MG63 (cell line): ENCODE results near the gene CLSTN2. TPM values are rescaled to one million over a fixed set of nuclear protein-coding genes. Genes with fewer than 3 reads are reported as not detected.

Source experiments
- DNase-seq: peaks from one replicate; pipeline ENCODE4 v3.0.0-alpha.2; 2020
- H3K27me3 ChIP-seq: fragments of 250-450 bp; sonication (Bioruptor Pico); 2 replicates; pipeline ENCODE4 v1.5.1; 2020; ENCODE audit warnings: mild to moderate bottlenecking, moderate library complexity
- H3K36me3 ChIP-seq: fragments of 250-450 bp; sonication (Bioruptor Pico); 2 replicates; pipeline ENCODE4 v1.5.1; 2020; ENCODE audit warnings: mild to moderate bottlenecking, moderate library complexity
- H3K4me3 ChIP-seq: fragments of 250-450 bp; sonication (Bioruptor Pico); 2 replicates; pipeline ENCODE4 v1.5.1; 2020; ENCODE audit warnings: mild to moderate bottlenecking, moderate library complexity
- H3K9me3 ChIP-seq: fragments of 250-450 bp; sonication (Bioruptor Pico); 2 replicates; pipeline ENCODE4 v1.5.1; 2020; ENCODE audit warnings: mild to moderate bottlenecking, moderate library complexity
- total RNA-seq: library from RNA; depleted of rRNA; stranded (reverse); fragments of >200 nt; shearing (Covaris generic); gene quantifications from 2 replicates; pipeline ENCODE4 v1.2.3, GENCODE V29; 2014; ENCODE audit warnings: low replicate concordance

CLSTN2 gene
- total RNA-seq, 1 experiment from 2014 or later, result 1.7 TPM

GRCh38 chr3:140225996-140226395 is 291.0 kb downstream of the CLSTN2 start:
- peaks cover 5% of the 10 kb centered on the region for H3K9me3 ChIP-seq
- no peak overlapping the region for H3K4me3 ChIP-seq
- H3K36me3 ChIP-seq, result no peaks in the 10 kb centered on the region
- H3K27me3 ChIP-seq, result no peaks in the 10 kb centered on the region
- no peak for DNase-seq

- H3K36me3 ChIP-seq, result no peaks in the 10 kb centered on the region
- no peak for DNase-seq
- H3K4me3 ChIP-seq, result no peak overlapping the region
Observed at GRCh38 chr3:140233702-140234101, 298.7 kb downstream of the CLSTN2 start.

DNA sequence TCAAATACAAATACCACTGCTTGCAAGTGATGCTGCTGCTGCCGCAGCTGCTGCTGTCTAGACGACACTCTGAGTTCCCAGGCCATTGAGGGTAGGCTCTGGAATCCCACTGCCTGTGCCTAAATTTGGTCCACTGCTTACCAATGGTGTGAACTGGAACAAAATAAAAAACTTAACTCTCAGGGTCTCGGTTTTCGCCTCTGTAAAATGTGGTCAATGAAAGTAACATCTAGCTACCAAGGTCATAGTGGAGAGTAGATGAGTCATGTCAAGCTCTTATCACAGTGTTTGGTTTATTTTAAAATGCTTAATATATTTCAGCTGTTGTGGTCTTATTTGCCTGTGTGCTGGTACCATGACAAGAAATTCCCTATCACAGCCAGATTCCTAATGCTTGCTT is 299.3 kb downstream of the CLSTN2 start:
- H3K36me3 ChIP-seq, result no peaks in the 10 kb centered on the region
- H3K27me3 ChIP-seq, result no peaks in the 10 kb centered on the region
- no peak for DNase-seq

More at GRCh38 chr3:140233702-140234101, 298.7 kb downstream of the CLSTN2 start:
- Histone ChIP-seq H3K9me3 (peaks cover 7% of the 10 kb centered on the region), H3K27me3 (no peaks in the 10 kb centered on the region)

GRCh38 chr3:140236836-140237501 is 302.0 kb downstream of the CLSTN2 start:
- no peak for DNase-seq
- H3K27me3 ChIP-seq, result no peaks in the 10 kb centered on the region
- H3K36me3 ChIP-seq, result no peaks in the 10 kb centered on the region
- no peak overlapping the region for H3K4me3 ChIP-seq
- peaks cover 7% of the 10 kb centered on the region for H3K9me3 ChIP-seq

More for the DNA sequence above, 299.3 kb downstream of the CLSTN2 start:
- Histone ChIP-seq H3K4me3 (no peak overlapping the region), H3K9me3 (peaks cover 7% of the 10 kb centered on the region)

GRCh38 chr3:140238646-140239314 is 303.8 kb downstream of the CLSTN2 start:
- Histone ChIP-seq H3K9me3 (peaks cover 7% of the 10 kb centered on the region), H3K36me3 (no peaks in the 10 kb centered on the region), H3K4me3 (no peak overlapping the region), H3K27me3 (no peaks in the 10 kb centered on the region)
- no peak for DNase-seq

DNA sequence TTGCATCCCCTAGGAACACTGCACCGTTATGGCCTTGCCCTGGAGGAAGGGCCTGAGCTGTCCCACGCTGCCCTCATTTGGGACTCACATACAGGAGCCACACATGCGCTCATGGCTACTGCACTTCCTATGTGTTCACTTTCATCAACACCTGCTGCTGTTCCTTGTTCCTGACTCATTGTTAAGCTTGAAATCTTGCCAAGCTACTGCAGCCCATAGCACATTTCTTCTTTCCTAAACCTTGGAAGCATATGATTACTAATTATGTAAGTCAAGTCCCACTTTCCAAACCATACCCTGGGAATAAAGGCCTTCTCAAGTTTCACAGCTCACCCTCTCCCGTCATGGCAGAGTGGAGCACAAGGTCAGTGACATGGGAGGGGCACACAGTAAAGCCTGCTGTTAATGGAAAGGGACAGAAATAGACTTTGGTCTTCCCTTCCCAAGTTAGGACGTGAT is 307.9 kb downstream of the CLSTN2 start:
- DNase-seq, result peak; percentile 30
- Histone ChIP-seq H3K27me3 (no peaks in the 10 kb centered on the region), H3K4me3 (no peak overlapping the region), H3K9me3 (no peaks in the 10 kb centered on the region), H3K36me3 (no peaks in the 10 kb centered on the region)

GRCh38 chr3:140243575-140243974 is 308.6 kb downstream of the CLSTN2 start:
- no peak for DNase-seq
- H3K9me3 ChIP-seq, result no peaks in the 10 kb centered on the region
- no peak overlapping the region for H3K4me3 ChIP-seq
- H3K27me3 ChIP-seq, result no peaks in the 10 kb centered on the region
- H3K36me3 ChIP-seq, result no peaks in the 10 kb centered on the region

GRCh38 chr3:140244893-140245292 is 309.9 kb downstream of the CLSTN2 start:
- no peaks in the 10 kb centered on the region for H3K36me3 ChIP-seq
- no peaks in the 10 kb centered on the region for H3K9me3 ChIP-seq
- H3K4me3 ChIP-seq, result no peak overlapping the region
- peak; percentile 61 for DNase-seq
- H3K27me3 ChIP-seq, result no peaks in the 10 kb centered on the region

DNA sequence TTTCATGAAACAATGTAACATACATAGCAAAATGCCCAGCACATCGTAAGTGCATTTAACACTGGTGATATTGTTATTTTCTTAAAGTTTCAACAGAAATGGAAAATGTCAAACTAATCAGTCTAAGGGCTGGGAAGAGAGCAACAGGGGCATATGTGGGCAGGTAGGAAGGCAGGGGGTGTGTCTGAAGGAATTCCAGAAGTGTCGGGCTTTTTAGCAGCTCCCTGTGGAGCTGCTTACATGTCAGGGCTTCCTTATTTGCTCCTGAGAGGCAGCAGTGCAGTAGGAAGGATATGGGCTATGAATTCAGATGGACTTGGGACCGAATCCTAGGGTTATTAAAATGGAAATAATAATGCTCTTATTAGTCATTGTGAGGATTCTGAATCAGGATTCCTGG is 311.6 kb downstream of the CLSTN2 start:
- DNase-seq, result no peak
- Histone ChIP-seq H3K27me3 (no peaks in the 10 kb centered on the region), H3K4me3 (no peak overlapping the region), H3K9me3 (no peaks in the 10 kb centered on the region), H3K36me3 (no peaks in the 10 kb centered on the region)

DNA sequence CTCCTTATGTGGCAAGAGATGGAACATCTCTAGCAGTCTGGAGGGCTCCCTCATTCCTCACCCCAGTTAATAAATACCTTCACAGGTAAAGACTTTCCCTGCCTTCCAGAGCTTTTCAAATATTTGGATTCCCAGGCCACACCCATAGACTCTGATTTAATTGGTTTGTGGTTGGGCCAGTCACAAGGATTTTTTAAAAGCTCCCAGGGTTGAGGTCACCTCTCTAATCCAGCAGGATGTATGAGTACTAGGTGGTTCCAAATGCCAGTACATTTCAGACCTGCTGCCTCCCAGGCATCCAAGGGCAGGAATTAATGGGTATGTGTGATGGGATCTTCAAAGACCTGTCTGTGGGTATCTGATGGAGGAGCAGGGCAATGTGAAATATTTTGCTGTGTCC is 312.8 kb downstream of the CLSTN2 start:
- no peaks in the 10 kb centered on the region for H3K27me3 ChIP-seq
- peak; percentile 11 for DNase-seq
- no peaks in the 10 kb centered on the region for H3K9me3 ChIP-seq
- H3K4me3 ChIP-seq, result no peak overlapping the region
- H3K36me3 ChIP-seq, result no peaks in the 10 kb centered on the region

GRCh38 chr3:140249188-140249587 is 314.2 kb downstream of the CLSTN2 start:
- DNase-seq, result peak; percentile 36

GRCh38 chr3:140250010-140250855 is 315.2 kb downstream of the CLSTN2 start:
- H3K4me3 ChIP-seq, result no peak overlapping the region
- no peaks in the 10 kb centered on the region; the same call in 1 of the 2 replicates for H3K9me3 ChIP-seq
- H3K36me3 ChIP-seq, result no peaks in the 10 kb centered on the region
- H3K27me3 ChIP-seq, result no peaks in the 10 kb centered on the region
- DNase-seq, result no peak

More at GRCh38 chr3:140249188-140249587, 314.2 kb downstream of the CLSTN2 start:
- H3K9me3 ChIP-seq, result no peaks in the 10 kb centered on the region
- no peak overlapping the region for H3K4me3 ChIP-seq
- H3K36me3 ChIP-seq, result no peaks in the 10 kb centered on the region
- H3K27me3 ChIP-seq, result no peaks in the 10 kb centered on the region

- Histone ChIP-seq H3K36me3 (no peaks in the 10 kb centered on the region), H3K4me3 (no peak overlapping the region), H3K9me3 (no peaks in the 10 kb centered on the region; the same call in 1 of the 2 replicates), H3K27me3 (no peaks in the 10 kb centered on the region)
- no peak for DNase-seq
Observed at GRCh38 chr3:140250945-140251344, 316.0 kb downstream of the CLSTN2 start.

- no peaks in the 10 kb centered on the region; the same call in 1 of the 2 replicates for H3K9me3 ChIP-seq
- no peaks in the 10 kb centered on the region for H3K27me3 ChIP-seq
- no peak for DNase-seq
Observed at GRCh38 chr3:140251678-140252077, 316.7 kb downstream of the CLSTN2 start.

DNA sequence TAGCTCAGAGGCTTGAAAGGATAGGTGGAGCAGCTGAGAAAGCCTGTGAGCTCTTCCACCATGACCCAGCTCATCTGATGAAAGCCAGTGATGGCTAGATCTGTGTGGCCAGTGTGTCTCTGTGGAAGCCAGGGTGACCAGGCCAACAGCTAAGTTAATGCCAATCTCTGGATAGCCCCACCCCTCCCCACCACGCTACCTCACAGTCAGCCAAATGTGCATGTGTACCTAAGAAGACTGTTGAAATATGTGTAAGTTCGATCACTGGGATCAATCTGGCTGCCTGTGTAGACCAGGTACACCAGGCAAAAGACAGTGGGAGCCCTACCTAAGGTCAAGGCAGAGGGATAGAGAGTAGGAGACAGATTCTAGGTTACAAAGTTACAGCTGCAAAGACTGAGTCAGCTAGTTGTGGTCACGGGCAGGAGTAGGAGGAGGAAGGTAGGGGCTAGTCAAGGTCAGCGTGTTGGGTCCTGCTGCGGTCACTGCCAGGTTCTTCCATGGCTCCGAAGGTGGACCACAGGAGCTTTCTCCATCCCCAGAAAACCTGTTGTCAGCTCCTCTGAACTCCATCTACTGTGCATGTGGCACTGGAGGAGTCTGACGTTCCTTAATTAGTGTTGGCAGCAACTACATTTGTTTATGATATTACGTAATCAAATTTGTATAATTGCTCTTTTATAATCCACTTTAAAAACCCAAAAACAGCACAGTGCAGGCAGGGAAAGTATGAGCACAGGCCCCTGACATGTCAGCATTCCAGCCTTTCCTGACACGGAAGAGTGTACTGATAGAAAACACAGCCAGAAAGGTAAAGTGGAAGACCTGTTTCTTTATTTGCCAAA is 318.0 kb downstream of the CLSTN2 start:
- H3K36me3 ChIP-seq, result no peaks in the 10 kb centered on the region
- no peak for DNase-seq
- H3K27me3 ChIP-seq, result no peaks in the 10 kb centered on the region
- H3K9me3 ChIP-seq, result no peaks in the 10 kb centered on the region; the same call in 1 of the 2 replicates
- no peak overlapping the region for H3K4me3 ChIP-seq

More at GRCh38 chr3:140251678-140252077, 316.7 kb downstream of the CLSTN2 start:
- Histone ChIP-seq H3K36me3 (no peaks in the 10 kb centered on the region), H3K4me3 (no peak overlapping the region)

- Histone ChIP-seq H3K9me3 (no peaks in the 10 kb centered on the region; the same call in 1 of the 2 replicates), H3K36me3 (no peaks in the 10 kb centered on the region), H3K4me3 (no peak overlapping the region), H3K27me3 (no peaks in the 10 kb centered on the region)
- DNase-seq, result no peak
Observed at GRCh38 chr3:140258222-140258724, 323.3 kb downstream of the CLSTN2 start.
